ENCODE results near the gene ZNF22. TPM values are rescaled to one million over a fixed set of nuclear protein-coding genes. Genes with fewer than 3 reads are reported as not detected.
A peak's percentile ranks its signal among the peaks of the same experiment; 100 is the strongest.

ZNF22 gene
- polyA plus RNA-seq (ENCODE audit: insufficient read length): 42.4 TPM

DNA sequence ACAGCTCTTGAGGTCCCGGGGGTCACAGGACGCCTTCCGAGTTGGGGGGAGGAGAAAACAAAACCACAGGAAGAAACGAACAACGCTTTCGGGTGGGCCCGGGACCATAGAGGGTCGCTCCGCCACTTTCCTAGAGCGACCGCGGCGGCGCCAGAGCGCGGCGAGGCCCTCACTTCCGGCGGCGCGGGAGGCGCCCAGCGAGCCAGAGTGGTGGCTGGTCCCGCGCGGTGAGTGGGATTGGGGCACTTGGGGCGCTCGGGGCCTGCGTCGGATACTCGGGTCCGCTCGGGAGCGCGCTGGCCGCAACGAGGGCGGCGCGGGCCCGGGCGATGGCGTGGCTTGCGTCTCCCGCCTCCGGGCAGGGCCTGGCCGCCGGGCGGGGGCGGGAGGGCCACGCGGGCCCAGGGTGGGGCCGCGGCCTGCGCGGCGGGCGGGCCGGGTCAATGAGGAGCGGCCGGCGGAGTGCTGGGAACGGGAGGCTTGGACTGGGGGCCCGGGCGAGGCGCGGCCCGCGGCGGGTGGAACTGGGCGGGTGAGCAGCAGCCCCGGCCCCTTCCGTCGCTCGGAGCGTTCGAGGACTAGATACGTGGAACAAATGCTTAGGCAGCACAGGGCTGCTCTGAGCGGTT lies at the start of gene ZNF22:
Gene ZNF22, plus strand, starts transcription at position 172 of the 629 bp plus-strand sequence. CDS start 2,446 bp downstream, outside the sequence.
- peak; percentile 25 for DNase-seq (ENCODE audit: low read depth)

DNA sequence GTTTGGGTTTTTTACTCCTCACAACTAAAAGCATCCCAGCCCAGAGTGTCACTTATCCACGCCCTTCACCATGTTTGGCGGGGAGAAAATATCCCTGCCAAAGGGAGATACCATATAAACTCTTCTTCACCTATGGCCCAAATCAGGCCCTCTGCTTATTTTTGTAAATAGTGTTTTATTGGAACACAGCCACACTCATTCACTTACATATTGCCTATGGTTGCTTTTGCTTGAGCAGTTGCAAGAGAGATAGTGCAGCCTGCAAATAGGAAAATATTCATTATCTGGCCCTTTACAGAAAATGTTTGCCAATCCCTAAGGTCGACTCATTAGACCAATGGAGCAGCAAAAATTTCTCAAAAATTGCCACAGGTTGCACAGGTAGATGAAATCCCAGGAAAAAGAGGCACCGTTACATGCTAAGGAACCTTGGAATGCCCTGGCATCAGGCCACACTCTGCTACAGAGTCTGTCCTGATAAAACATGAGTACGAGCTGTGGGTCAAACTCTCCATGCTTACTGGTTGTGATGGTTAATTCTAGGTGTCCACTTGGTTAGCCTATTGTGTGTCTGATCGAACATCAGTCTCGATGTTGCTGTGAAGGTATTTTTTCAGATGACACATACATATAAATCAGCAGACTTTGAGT lies 49.0 kb upstream of the ZNF22 start:
- DNase-seq (ENCODE audit: low read depth): no peak

DNA sequence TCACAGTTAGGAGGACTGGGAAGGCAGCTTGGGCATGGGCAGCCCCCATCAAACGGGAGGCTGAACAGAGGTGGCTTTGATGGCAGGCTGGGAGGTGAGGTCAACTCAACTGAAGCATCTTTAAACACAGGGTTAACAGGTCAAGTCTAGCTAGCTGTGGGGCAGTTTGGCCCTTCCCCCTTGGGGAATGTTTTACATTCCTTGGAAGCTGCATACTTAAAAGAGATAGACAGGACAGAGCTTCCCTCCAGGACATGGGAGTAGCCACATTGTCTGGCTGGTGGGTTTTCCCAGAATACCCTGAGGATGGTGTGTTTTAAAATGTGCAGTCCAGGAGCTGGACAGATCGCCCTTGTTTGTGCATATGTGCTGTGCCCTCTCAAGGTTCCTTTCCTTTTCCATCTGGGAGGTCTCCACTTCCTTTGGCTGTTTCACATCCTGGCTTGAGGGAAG lies 47.9 kb upstream of the ZNF22 start:
- DNase-seq (ENCODE audit: low read depth): no peak

- no peak for DNase-seq (ENCODE audit: low read depth)
These were observed 46.7 kb upstream of the ZNF22 start for GRCh38 chr10:44954042-44954441.

DNA sequence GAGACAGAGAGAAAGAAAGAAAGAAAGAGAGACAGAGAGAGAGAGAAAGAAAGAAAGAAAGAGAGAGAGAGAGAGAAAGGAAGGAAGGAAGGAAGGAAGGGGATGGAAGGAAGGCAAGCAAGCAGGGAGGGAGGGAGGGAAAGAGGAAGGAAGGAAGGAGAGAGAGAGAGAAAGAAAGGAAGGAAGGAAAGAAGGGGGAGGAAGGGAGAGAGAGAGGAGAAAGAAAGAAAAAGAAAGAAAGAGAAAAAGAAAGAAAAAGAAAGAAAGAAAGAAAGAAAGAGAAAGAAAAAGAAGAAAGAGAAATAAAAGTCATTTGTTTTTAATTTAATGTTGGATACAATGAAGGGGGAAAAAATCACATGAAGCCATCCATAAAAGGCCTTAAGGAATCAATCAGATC lies 45.8 kb upstream of the ZNF22 start:
- no peak for DNase-seq (ENCODE audit: low read depth)

- no peak for DNase-seq (ENCODE audit: low read depth)
These were observed 45.2 kb upstream of the ZNF22 start for GRCh38 chr10:44955413-44956070.

GRCh38 chr10:44956226-44956625 lies 44.5 kb upstream of the ZNF22 start:
- DNase-seq (ENCODE audit: low read depth): no peak

GRCh38 chr10:44956717-44957706 lies 43.7 kb upstream of the ZNF22 start:
- DNase-seq (ENCODE audit: low read depth): no peak

- no peak for DNase-seq (ENCODE audit: low read depth)
These were observed 42.4 kb upstream of the ZNF22 start for GRCh38 chr10:44958196-44958897.

GRCh38 chr10:44958898-44959246 lies 41.9 kb upstream of the ZNF22 start:
- DNase-seq (ENCODE audit: low read depth): no peak

GRCh38 chr10:44959247-44960087 lies 41.3 kb upstream of the ZNF22 start, which contains the start of gene RASSF4:
TSS of gene RASSF4 (plus strand) at chr10:44959802. CDS start at chr10:44970203, 10,401 bp downstream.
- no peak for DNase-seq (ENCODE audit: low read depth)

GRCh38 chr10:44960088-44960460 lies 40.6 kb upstream of the ZNF22 start:
- DNase-seq (ENCODE audit: low read depth): no peak

GRCh38 chr10:44960482-44961229 lies 40.1 kb upstream of the ZNF22 start:
- DNase-seq (ENCODE audit: low read depth): no peak

- DNase-seq (ENCODE audit: low read depth): no peak
These were observed 39.5 kb upstream of the ZNF22 start for GRCh38 chr10:44961230-44961571.

- DNase-seq (ENCODE audit: low read depth): no peak
These were observed 38.6 kb upstream of the ZNF22 start for GRCh38 chr10:44961931-44962750.

DNA sequence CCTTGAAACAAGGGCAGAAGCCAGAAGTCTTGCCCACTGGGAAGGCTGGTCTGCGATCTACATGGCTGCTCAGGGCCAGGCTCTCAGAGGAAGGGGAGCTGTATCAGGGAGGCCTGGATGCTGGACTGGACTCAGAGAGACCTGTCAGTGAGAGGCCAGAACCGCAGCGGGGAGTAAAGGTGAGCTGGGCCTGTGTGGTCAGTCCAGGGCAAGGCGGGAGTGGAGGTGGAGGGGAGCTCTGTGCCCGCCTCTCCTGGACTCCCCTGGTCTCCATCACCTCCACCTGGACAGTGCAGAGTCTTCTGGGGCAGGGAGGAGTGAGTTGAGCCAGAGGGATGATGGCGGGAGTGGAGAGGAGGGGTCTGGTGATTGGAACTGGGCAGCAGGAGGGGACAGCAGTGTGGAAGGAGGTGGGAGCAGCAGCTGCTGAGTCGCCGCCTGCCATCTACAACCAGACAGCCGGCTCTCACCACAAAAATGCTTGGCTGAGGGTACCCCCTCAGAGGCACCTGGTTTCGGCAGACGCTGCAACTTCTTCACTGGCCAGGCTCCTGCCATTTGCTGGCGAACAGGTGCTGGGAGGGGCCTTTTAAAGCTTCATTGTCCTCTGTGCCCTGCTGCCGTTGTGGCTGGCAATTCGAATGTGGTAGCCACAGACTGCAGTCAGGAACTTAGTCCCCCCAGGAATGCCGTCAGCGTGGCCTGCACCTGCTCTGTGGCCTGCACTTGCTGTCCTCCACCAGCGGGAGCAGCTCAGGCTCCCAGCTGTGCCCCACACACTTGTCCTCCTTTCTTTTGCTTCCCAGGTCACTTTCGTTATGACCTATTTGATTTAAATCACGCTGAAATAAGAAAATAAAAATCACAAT lies 37.6 kb upstream of the ZNF22 start:
- no peak for DNase-seq (ENCODE audit: low read depth)

DNA sequence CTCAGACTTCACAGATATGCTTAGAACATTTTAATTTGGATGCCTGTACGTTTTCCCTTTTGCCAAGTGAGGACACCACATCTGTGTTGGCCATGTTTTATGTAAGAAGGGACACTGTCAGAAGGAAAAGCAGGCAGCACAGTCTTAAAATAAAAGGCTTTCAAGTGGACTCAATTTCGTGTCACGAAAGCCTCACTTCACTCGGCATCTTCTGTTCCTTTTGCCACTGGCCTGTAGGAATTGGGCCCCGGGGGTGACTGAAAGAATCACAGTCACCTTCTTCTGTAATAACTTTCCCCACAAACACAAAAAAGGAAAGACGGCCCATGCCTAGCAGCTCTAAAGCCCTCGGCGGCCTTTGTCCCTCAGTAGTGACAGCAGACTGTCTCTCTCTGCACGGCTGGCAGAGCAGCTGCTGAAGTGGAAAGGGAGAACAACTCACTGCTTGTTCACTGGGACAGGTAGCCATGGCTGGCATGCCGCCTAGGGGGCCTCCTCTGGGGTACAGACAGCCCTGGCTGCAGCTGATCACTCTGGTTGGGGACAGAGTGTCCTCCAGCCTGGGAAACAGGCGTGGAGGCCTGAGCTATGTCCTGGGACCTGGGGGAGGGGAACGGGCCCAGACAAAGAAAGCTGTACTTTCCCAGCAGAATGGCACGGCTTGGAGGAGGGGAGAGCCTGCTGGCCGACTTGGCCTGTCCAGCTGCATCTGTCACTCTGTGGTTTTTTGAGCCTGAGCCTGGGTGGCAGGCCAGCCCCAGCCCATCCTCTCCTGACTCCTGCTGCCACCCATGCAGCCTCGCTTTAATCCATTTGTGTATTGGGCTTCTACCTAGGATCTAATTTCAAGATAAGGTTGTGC lies 36.7 kb upstream of the ZNF22 start:
- no peak for DNase-seq (ENCODE audit: low read depth)
